Right renal pelvis (tissue), 4 donors: ENCODE data around the gene TTC12. TPM values are rescaled to one million over a fixed set of nuclear protein-coding genes. Genes with fewer than 3 reads are reported as not detected.

Source experiments
- DNase-seq, 4 donors: peaks; one replicate each; pipeline ENCODE4 v3.0.0-alpha.2; 2013; ENCODE audit warnings: low read depth in 4 of 4, low spot score in 3 of 4, missing footprints in 1 of 4
- polyA plus RNA-seq, 4 donors: library from polyadenylated mRNA; unstranded; fragments of 120-200 nt; gene quantifications; one replicate each; pipeline ENCODE4 v1.2.1, GENCODE V29; 2013; ENCODE audit not compliant: insufficient read length in 4 of 4

The TTC12 gene
- polyA plus RNA-seq, 4 donors = 35.2 to 46.3 (median 42.5) TPM

- no peak for DNase-seq
Observed at GRCh38 chr11:113322158-113322557, 7.8 kb downstream of the TTC12 start.

GRCh38 chr11:113324250-113324649 is 9.9 kb downstream of the TTC12 start:
- no peak for DNase-seq

DNA sequence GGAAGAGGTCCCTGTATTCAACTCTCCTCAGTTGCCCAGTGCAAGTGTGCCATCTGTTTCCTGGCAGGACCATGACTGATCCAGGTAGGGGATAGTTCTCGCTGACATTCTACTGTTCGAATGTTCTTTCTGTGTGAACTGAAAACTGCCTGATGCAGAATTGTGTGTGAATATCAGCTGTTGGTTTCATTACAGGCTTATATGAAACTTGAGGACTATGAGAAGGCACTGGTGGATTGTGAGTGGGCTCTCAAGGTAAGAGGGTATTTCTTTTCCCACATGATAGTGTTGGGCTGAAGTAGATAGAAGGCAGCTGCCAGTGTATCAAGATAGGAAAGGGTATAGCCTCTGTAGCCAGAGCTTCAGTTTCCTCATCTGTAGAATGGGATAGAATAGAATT is 15.3 kb downstream of the TTC12 start:
- DNase-seq = no peak

- DNase-seq = no peak
Observed at GRCh38 chr11:113331441-113331840, 17.1 kb downstream of the TTC12 start.

GRCh38 chr11:113332023-113332422 is 17.6 kb downstream of the TTC12 start:
- DNase-seq = no peak

DNA sequence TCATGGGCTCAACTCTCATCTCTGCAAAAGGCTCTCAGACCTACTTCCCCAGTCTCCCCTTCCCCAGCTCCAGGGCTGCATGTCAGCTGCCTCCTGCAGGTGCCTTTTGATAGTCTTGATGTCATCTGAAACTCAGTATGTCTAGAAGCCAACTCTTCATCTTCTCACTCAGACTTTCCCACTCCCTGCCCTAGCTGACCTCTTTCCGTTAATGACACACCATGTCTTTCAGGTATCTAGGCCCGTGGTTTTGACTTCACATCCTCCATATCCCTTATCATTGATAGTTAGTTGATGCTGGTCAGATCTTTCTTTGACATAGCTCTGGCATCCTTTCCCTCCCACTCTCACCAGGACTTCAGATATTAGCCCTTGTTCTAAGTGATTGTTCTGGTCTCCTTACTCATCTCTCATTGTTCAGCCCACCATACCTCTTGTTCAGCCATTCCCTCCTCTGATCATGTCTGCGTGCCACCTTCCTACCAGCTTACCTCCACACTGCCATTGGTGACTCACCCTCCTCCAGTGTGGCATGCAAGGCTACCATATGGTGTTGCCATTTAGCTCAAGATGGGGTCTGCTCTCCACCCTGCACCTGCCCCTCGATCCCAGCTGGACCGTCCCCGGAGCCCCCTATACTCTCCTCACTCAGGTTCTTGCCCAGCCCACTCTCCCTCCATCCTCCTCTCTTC is 18.4 kb downstream of the TTC12 start:
- no peak for DNase-seq

DNA sequence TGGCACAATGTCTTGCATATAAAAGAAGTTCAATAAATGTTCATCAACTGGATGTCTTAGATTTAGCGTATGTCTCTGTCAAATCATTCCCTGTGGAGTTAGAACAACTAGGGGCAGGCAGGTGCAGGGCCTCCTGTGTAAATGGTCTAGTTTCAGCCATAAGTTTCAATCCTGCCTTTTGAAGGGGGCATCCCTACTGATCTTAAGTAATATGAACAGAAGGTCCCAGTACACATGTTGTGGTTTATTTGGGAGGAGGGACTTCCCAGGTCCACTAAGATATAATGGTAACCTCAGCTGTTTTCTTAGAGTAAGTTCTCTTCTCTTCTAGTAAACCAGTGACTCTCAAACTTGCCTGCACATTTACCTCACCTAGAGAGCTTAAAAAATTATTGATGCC is 19.8 kb downstream of the TTC12 start:
- DNase-seq = no peak

GRCh38 chr11:113338730-113339129 is 24.3 kb downstream of the TTC12 start:
- no peak for DNase-seq

DNA sequence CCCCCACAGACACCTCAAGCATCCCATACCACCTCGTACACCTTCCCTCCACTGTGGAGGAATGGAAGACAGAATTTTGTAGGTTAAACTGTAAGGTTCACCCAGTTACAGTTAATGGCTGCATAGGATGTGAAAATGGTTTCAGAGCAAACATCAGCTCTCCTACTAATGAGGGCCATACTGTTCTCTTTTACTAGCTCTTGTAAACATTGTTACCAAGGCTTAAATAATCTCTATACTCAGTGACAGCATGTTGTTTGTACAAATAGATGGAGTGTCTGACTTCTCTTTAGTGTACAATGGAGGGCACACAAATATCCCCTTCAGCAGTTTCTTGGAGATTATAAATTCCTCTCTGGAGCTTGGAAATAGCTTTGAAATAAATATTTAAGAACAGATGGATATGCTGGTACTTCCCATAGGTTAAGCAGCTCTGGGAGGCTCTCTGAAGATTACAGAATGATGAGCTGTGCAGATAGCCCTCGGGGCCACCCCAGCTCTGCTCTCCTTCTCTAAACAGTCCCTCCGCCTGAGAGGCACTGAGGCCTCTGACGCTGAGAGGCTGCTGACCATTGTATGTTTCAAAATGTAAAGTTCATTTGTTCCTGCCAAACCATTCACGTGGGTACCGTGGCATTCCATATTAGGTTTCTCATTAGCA is 25.7 kb downstream of the TTC12 start:
- DNase-seq = no peak

DNA sequence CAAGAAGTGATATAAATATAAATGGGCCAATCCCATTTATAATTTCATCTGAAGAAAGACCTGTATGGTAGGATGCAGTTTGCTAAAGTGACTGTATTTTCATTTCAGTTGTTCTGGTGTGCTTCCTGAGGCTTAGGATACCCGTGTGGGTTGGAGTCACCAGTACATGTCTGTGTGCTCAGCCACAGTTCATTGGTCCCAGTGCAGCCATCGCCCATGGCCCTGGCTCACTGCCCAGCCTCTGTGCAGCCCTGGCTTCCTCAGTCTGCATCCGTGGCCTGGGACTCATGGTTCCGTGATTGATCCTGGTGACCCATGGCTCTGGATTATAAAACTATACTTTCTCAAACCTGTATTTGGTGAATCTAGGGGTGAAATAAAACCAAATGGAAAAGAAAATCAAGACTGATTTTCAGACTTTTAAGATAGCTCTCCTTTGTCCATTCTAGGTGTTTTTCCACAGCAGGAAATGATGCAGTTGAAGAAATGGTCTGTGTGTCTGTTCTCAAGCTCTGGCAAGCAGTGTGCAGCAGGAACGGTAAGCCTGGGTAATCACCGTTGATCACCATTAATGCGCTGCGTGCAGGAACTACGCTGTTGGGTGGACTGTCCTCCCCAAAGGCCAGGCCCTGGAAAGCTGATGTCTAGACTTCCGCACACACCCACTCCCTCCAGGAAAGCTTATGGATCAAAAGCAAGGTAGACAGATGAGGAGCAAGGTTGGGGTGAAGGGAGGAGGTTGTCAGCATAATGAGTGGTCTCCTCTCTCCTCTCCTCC is 27.2 kb downstream of the TTC12 start:
- DNase-seq = no peak

- DNase-seq = peak in 1 of 4 donors; percentile 13
Observed at GRCh38 chr11:113345978-113346377, 31.6 kb downstream of the TTC12 start.

- DNase-seq = no peak
Observed at GRCh38 chr11:113349528-113349927, 35.1 kb downstream of the TTC12 start.

- no peak for DNase-seq
Observed at GRCh38 chr11:113350336-113351067, 36.1 kb downstream of the TTC12 start.

- no peak for DNase-seq
Observed at GRCh38 chr11:113351068-113351450, 36.7 kb downstream of the TTC12 start.

DNA sequence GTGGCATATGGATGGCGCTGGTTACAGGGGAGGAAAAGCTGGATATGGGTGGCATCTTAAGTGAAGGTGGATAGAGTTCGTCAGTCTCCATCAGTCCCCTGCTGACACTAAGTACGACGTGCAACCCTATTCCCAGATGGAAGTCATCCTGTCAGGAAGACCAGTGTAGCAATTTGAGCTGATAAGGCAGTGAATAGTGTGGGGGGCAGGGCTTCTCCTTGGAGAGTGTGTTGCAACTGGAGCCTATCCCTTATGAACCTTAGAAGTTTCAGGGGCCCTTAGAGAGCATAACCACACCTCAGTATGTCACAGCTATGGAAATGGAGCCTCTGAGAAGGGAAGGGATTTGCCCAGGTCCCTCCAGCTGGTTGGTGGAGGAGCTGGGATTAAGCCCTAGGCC is 37.1 kb downstream of the TTC12 start:
- no peak for DNase-seq

GRCh38 chr11:113356203-113356602 is 41.8 kb downstream of the TTC12 start:
- no peak for DNase-seq

DNA sequence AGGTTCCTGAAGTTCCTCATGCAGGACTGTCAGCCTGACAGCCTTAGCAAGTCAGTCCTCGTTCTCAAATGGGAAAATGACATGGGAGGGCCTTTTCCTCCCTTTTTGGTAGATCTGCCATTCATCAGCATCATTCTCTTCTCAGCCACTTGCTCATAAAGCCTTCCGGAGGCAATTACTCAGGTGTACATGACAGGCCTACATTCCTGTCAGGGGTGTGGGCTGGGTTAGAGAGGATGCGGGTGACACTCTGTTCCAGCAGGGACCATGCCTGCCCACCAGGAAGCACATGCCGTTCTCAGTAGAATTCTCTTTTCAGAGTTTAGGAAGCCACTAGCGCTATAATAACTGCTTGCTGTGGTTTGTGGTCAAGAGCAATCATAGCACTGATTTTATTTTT is 49.0 kb downstream of the TTC12 start:
- DNase-seq = no peak

DNA sequence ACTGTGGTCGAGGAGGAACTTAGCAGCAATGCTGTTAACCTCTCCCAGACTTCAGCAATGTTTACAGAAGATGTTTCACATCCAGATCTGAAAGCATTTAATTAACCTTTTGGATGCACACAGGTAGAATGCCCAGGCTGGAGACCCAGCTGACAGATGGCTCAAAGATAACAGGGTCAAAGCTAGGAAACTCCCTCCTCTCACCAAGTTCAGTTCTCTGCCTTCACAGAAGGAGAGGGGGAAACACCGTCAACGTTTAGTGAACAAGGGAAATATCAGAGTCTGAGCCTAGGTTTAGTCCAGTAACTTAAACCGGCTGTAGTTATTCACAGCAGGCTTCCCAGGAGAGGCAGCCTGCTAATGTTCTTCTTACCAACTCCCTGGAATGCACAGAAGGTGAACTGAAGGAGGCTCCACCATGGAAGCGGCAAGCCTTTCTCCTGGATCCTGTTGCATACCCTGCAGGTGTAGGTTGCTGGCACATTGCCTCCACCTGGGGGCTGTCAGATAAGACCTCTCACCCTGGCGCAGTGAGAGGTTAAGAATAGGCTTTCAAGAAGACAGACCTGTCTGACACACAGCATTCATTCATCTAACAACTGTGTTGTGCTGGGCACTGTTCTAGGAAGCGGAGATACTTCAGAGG is 49.7 kb downstream of the TTC12 start:
- no peak for DNase-seq

GRCh38 chr11:113365895-113366294 is 51.5 kb downstream of the TTC12 start:
- no peak for DNase-seq

DNA sequence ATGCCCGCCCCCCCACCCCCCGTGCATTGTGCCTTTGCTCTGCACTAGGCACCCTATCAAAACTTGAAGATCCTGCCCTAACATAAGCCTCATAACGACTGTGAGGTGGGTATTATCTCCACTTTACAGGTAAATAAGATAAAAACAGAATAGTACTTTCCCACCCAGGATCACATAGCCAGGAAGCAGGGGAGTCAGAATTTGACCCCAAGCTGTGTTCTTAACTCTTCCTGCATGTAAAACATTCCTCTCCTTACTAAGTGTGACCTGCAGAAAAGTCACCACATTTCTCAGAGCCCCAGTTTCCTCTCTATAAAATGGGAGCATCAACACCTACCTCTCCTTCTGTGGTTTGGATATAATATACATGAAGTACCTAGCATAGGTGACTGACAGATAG is 55.0 kb downstream of the TTC12 start:
- DNase-seq = no peak

- DNase-seq = no peak
Observed at GRCh38 chr11:113370634-113371033, 56.3 kb downstream of the TTC12 start.
